Keratinocyte (primary cell): ENCODE data around the gene GRIK2. TPM values are rescaled to one million over a fixed set of nuclear protein-coding genes. Genes with fewer than 3 reads are reported as not detected.

Experiments used
- DNase-seq: peaks from one replicate; pipeline ENCODE4 v3.0.0-alpha.2; 2011; ENCODE audit warnings: low read depth, missing footprints, low spot score
- FAIRE-seq: peaks from 2 replicates; lab custom pipeline; 2011; peaks lifted over from hg19 to GRCh38; lab: Jason Lieb, UNC
- H2AFZ ChIP-seq: 2 replicates; pipeline ENCODE4 v1.6.0; 2012; ENCODE audit warnings: low read length, control low read depth, inconsistent platforms; ENCODE audit not compliant: control insufficient read depth
- H3K27ac ChIP-seq: 2 replicates; pipeline ENCODE4 v1.5.1; 2011; ENCODE audit warnings: low read length; ENCODE audit not compliant: control insufficient read depth, insufficient read depth
- H3K27me3 ChIP-seq: 3 replicates; pipeline ENCODE4 v1.6.0; 2011; ENCODE audit warnings: low read length; ENCODE audit not compliant: control insufficient read depth, insufficient read depth; ENCODE audit errors: extremely low read depth
- H3K36me3 ChIP-seq, 2 experiments: 2 replicates in 1 of 2; 3 replicates in 1 of 2; pipeline ENCODE4 v1.5.1; 2011; ENCODE audit warnings: low read length in 2 of 2, mild to moderate bottlenecking in 1 of 2; ENCODE audit not compliant: control insufficient read depth in 2 of 2, insufficient read depth in 2 of 2; ENCODE audit errors: extremely low read depth in 1 of 2
- H3K4me1 ChIP-seq: 3 replicates; pipeline ENCODE4 v1.5.1; 2011; ENCODE audit warnings: low read length; ENCODE audit not compliant: control insufficient read depth, insufficient read depth; ENCODE audit errors: extremely low read depth
- H3K4me2 ChIP-seq: 3 replicates; pipeline ENCODE4 v1.6.0; 2011; ENCODE audit warnings: low read depth, low read length; ENCODE audit not compliant: control insufficient read depth, insufficient read depth; ENCODE audit errors: extremely low read depth
- H3K4me3 ChIP-seq, 3 experiments: fragments of 200-600 bp in 1 of 3; sonication (generic) in 1 of 3; 2 replicates in 2 of 3; 3 replicates in 1 of 3; pipeline ENCODE4 v1.5.1; 2011 to 2016; ENCODE audit warnings: low read length in 3 of 3, mild to moderate bottlenecking in 3 of 3, control low read depth in 2 of 3, inconsistent platforms in 1 of 3, low read depth in 1 of 3, mixed read lengths in 1 of 3, mixed run types in 1 of 3, moderate library complexity in 1 of 3; ENCODE audit not compliant: control insufficient read depth in 2 of 3, insufficient read depth in 2 of 3; ENCODE audit errors: extremely low read depth in 1 of 3
- H3K79me2 ChIP-seq: 2 replicates; pipeline ENCODE4 v1.6.0; 2012; ENCODE audit warnings: low read length; ENCODE audit not compliant: control insufficient read depth, insufficient read depth
- H3K9ac ChIP-seq: 3 replicates; pipeline ENCODE4 v1.6.0; 2011; ENCODE audit warnings: low read length; ENCODE audit not compliant: control insufficient read depth, insufficient read depth; ENCODE audit errors: extremely low read depth
- H3K9me1 ChIP-seq: 3 replicates; pipeline ENCODE4 v1.6.0; 2011; ENCODE audit warnings: low read length; ENCODE audit not compliant: control insufficient read depth, insufficient read depth; ENCODE audit errors: extremely low read depth
- H3K9me3 ChIP-seq: 2 replicates; pipeline ENCODE4 v1.5.1; 2012; ENCODE audit warnings: low read depth, low read length; ENCODE audit not compliant: control insufficient read depth
- H4K20me1 ChIP-seq: 3 replicates; pipeline ENCODE4 v1.6.0; 2011; ENCODE audit warnings: low read length; ENCODE audit not compliant: control insufficient read depth, insufficient read depth; ENCODE audit errors: extremely low read depth
- EZH2 ChIP-seq: IDR thresholded peaks from one replicate; pipeline ENCODE4 v1.6.1; 2012; ENCODE audit warnings: inconsistent platforms, mild to moderate bottlenecking, low read length, moderate library complexity
- dilution Hi-C: fragments of 300-500 bp; cut with MboI; formaldehyde crosslinking; loops from one replicate; pipeline ENCODE4 v1.7.0; 2020; ENCODE audit warnings: low sequenced_read_pairs; ENCODE audit not compliant: extremely low pct_ligation_motif_present
- polyA plus RNA-seq, 5 experiments: library from polyadenylated mRNA; depleted of rRNA in 3 of 5; stranded (reverse) in 3 of 5; stranded (forward) in 1 of 5; unstranded in 1 of 5; fragments of >200 nt; gene quantifications; 1 replicate in 1 of 5; 2 replicates in 3 of 5; 3 replicates in 1 of 5; pipeline versions ENCODE4 v1.2.1 to v1.2.3, GENCODE V29; 2011 to 2012; ENCODE audit warnings: missing spikeins in 2 of 5, low read depth in 1 of 5, low replicate concordance in 1 of 5
- TF ChIP-seq, protein P1 (sequence below), 3 experiments: IDR thresholded peaks in 1 of 3; conservative IDR thresholded peaks in 1 of 3; optimal IDR thresholded peaks in 1 of 3; 2 replicates in 2 of 3; 3 replicates in 1 of 3; pipeline versions ENCODE3 to v1.5.1; 2011; ENCODE audit warnings: low read length in 3 of 3, mild to moderate bottlenecking in 3 of 3, moderate library complexity in 2 of 3, control low read depth in 1 of 3, inconsistent platforms in 1 of 3; ENCODE audit not compliant: insufficient read depth in 2 of 3; ENCODE audit errors: extremely low read depth in 1 of 3

The GRIK2 gene
- polyA plus RNA-seq, 1 donor (not counting 4 experiments of a cell fraction or from before 2014, with no cell fraction given): 0.01 TPM

DNA sequence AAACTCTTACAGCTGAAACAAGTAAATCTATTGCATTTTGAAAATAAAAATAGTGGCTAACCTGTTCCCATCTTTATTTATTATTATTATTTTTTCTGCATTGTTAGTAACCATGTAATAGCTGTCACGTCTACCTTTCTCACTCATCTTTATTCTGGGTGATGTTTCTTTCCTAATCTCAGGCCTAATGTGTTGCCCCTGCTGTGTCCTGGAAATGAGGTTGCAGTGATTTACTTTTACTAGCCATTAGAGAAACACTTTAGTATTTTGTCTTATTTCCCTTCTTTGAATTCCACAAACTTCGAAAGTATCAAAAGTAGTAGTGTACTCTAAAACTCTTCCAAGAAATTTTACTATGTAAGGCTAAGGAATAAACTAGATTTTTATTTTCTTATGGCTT, 546.9 kb downstream of the GRIK2 start:
- TF ChIP-seq, protein P1, sequence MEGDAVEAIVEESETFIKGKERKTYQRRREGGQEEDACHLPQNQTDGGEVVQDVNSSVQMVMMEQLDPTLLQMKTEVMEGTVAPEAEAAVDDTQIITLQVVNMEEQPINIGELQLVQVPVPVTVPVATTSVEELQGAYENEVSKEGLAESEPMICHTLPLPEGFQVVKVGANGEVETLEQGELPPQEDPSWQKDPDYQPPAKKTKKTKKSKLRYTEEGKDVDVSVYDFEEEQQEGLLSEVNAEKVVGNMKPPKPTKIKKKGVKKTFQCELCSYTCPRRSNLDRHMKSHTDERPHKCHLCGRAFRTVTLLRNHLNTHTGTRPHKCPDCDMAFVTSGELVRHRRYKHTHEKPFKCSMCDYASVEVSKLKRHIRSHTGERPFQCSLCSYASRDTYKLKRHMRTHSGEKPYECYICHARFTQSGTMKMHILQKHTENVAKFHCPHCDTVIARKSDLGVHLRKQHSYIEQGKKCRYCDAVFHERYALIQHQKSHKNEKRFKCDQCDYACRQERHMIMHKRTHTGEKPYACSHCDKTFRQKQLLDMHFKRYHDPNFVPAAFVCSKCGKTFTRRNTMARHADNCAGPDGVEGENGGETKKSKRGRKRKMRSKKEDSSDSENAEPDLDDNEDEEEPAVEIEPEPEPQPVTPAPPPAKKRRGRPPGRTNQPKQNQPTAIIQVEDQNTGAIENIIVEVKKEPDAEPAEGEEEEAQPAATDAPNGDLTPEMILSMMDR (optimal IDR thresholded peaks at IDR 0.05 in 1 of 3, IDR thresholded peaks at IDR 0.05 in 1 of 3, conservative IDR thresholded peaks at IDR 0.05 in 1 of 3; ENCODE audit: extremely low read depth in 1 of 3, insufficient read depth in 2 of 3, low read length in 3 of 3): no peak
- no peak for TF ChIP-seq EZH2
- FAIRE-seq: no peak
- Histone ChIP-seq H3K4me2 (no peak overlapping the region), H3K79me2 (no peaks in the 10 kb centered on the region), H3K9me3 (no peaks in the 10 kb centered on the region), H3K9ac (no peak overlapping the region), H3K27ac (no peak overlapping the region), H2AFZ (no peak overlapping the region), H3K27me3 (no peaks in the 10 kb centered on the region), H4K20me1 (no peaks in the 10 kb centered on the region), H3K9me1 (no peaks in the 10 kb centered on the region), H3K4me1 (no peaks in the 10 kb centered on the region), H3K36me3 (no peaks in the 10 kb centered on the region), H3K4me3 (no peak overlapping the region)
- no peak for DNase-seq
- dilution Hi-C loops: no loop called here

DNA sequence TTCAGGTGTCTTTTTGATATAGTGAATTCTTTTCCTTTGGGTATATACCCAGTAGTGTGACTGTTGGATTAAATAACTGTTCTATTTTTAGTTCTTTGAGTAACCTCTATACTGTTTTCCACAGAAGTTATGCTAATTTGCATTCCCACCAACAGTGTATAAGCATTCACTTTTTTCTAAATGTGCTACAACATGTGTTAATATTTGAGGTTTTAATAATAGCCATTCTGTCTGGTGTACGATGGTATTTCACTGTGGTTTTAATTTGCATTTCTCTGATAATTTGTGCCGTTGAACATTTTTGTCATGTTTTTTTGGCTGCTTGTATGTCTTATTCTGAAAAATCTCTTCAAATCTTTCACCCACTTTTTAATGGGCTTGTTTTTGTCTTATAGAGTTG, 563.5 kb downstream of the GRIK2 start:
- H3K27me3 ChIP-seq: no peaks in the 10 kb centered on the region
- no peaks in the 10 kb centered on the region for H3K9me1 ChIP-seq
- no peak overlapping the region for H3K4me3 ChIP-seq
- no peaks in the 10 kb centered on the region for H3K4me1 ChIP-seq
- DNase-seq: no peak
- H2AFZ ChIP-seq: no peak overlapping the region
- no peaks in the 10 kb centered on the region for H3K79me2 ChIP-seq
- H3K27ac ChIP-seq: no peak overlapping the region
- H3K4me2 ChIP-seq: no peak overlapping the region
- no peaks in the 10 kb centered on the region for H3K9me3 ChIP-seq
- TF ChIP-seq, protein P1 (optimal IDR thresholded peaks at IDR 0.05 in 1 of 3, IDR thresholded peaks at IDR 0.05 in 1 of 3, conservative IDR thresholded peaks at IDR 0.05 in 1 of 3; ENCODE audit: extremely low read depth in 1 of 3, insufficient read depth in 2 of 3, low read length in 3 of 3): no peak
- no peak for TF ChIP-seq EZH2
- H4K20me1 ChIP-seq: no peaks in the 10 kb centered on the region
- FAIRE-seq: no peak
- H3K36me3 ChIP-seq: no peaks in the 10 kb centered on the region
- dilution Hi-C loops: no loop called here
- no peak overlapping the region for H3K9ac ChIP-seq
